Psoas muscle (tissue), 8 donors: ENCODE measurements around the gene KLF16. TPM values are rescaled to one million over a fixed set of nuclear protein-coding genes. Genes with fewer than 3 reads are reported as not detected.

ENCODE experiments used
- ATAC-seq, 4 donors: fragments of 200-7000 bp; cut with Tn5 transposase; one replicate each; pipeline ENCODE4 v1.9.1; 2020; ENCODE audit warnings: moderate library complexity in 3 of 4, mild to moderate bottlenecking in 2 of 4
- DNase-seq, 2 donors: peaks; one replicate each; pipeline ENCODE4 v3.0.0-alpha.2; 2020
- H3K27ac ChIP-seq: fragments of 200-600 bp; one replicate; pipeline ENCODE4 v1.8.0; 2022
- H3K27me3 ChIP-seq, 3 donors: fragments of 200-600 bp in 1 of 3; one replicate each; pipeline versions ENCODE4 v1.6.1 to v1.8.0; 2013 to 2022; ENCODE audit warnings: low read length in 2 of 3, mild to moderate bottlenecking in 2 of 3, moderate library complexity in 1 of 3; ENCODE audit not compliant: insufficient read depth in 3 of 3
- H3K36me3 ChIP-seq, 2 donors: fragments of 200-600 bp in 1 of 2; one replicate each; pipeline versions ENCODE4 v1.6.1 to v1.8.0; 2013 to 2022; ENCODE audit warnings: low read depth in 1 of 2, mild to moderate bottlenecking in 1 of 2, moderate library complexity in 1 of 2; ENCODE audit not compliant: insufficient read depth in 1 of 2
- H3K4me1 ChIP-seq: fragments of 200-600 bp; one replicate; pipeline ENCODE4 v1.8.0; 2022
- H3K4me3 ChIP-seq: fragments of 200-600 bp; one replicate; pipeline ENCODE4 v1.8.0; 2022; ENCODE audit warnings: mild to moderate bottlenecking
- H3K9me3 ChIP-seq: fragments of 200-600 bp; one replicate; pipeline ENCODE4 v1.8.0; 2022
- CTCF ChIP-seq: fragments of 200-600 bp; IDR thresholded peaks from one replicate; pipeline ENCODE4 v1.8.0; 2022; ENCODE audit warnings: antibody characterized with exemption
- WGBS, 3 donors: extraction: QIAGEN DNeasy Blood & Tissue Kit; methylation state at CpG; one replicate each; pipeline versions ENCODE4 v1.1.6 to v1.1.7; 2013; 5-methylcytosine and 5-hydroxymethylcytosine counted together
- intact Hi-C, 2 donors: fragments of 100-400 bp; cut with DNase I; formaldehyde crosslinking; loops; one replicate each; pipeline versions ENCODE4 v1.11.0 to v1.14.2; 2022
- polyA plus RNA-seq, 3 donors: library from polyadenylated mRNA; stranded (reverse); fragments of 200-250 nt; gene quantifications; one replicate each; pipeline ENCODE4 v1.2.3, GENCODE V29; 2013
- total RNA-seq, 4 donors: library from RNA; stranded (reverse); fragmentation: NEBNext Ultra II Directional in 2 of 4; extraction: Animal tissue kit (Norgen Biotek cat#: 25700) in 2 of 4; gene quantifications; one replicate each; pipeline versions ENCODE4 v1.2.1 to v1.2.4, GENCODE V29; 2021 to 2023
- donor health status: healthy with polysubstance abuse.
- donor health status: DM: no; HTN: no; CAD: no; lungs with moderate emphysema.
- donor health status: Bipolar disorder and iron deficiency.
- donor health status: healthy.
- donor health status: DM: yes; HTN: yes; CAD: no.
- donor health status: DM: no; HTN: no; CAD: no.
- donor health status: DM: no; HTN: no; CAD: no.
- donor health status: DM: yes; HTN: yes; CAD: no.

KLF16 gene
- total and polyA plus RNA-seq, 7 donors: 2.2 to 13.0 (median 3.3) TPM

GRCh38 chr19:1814833-1815604 is 48.4 kb downstream of the KLF16 start:
- Histone ChIP-seq H3K9me3 (no peaks in the 10 kb centered on the region), H3K27me3 (no peaks in the 10 kb centered on the region), H3K4me3 (no peak overlapping the region), H3K4me1 (peaks cover 5% of the 10 kb centered on the region), H3K27ac (no peak overlapping the region), H3K36me3 (peaks cover 11 to 54% of the 10 kb centered on the region in 2 donors)
- 78 to 86% (median 83%) methylated on average over 24 to 26 of the region's 26 CpGs for WGBS, 3 donors
- DNase-seq: no peak
- ATAC-seq: no peak
- no peak for TF ChIP-seq CTCF
- intact Hi-C loops: no loop called here

GRCh38 chr19:1814391-1814790 is 49.0 kb downstream of the KLF16 start:
- intact Hi-C loops: no loop called here
- Histone ChIP-seq H3K9me3 (no peaks in the 10 kb centered on the region), H3K27me3 (no peaks in the 10 kb centered on the region), H3K36me3 (peaks cover 11 to 48% of the 10 kb centered on the region in 2 donors), H3K27ac (no peak overlapping the region), H3K4me1 (peaks cover 5% of the 10 kb centered on the region), H3K4me3 (no peak overlapping the region)
- TF ChIP-seq CTCF: no peak
- DNase-seq (no peak), ATAC-seq (no peak)
- 61 to 73% (median 64%) methylated on average over 10 of the region's 10 CpGs for WGBS, 3 donors

- DNase-seq (no peak), ATAC-seq (no peak)
- no peak overlapping the region for H3K27ac ChIP-seq
- peaks cover 7 to 40% of the 10 kb centered on the region in 2 donors for H3K36me3 ChIP-seq
- WGBS, 3 donors: 53 to 63% (median 55%) methylated on average over 21 of the region's 21 CpGs
- H3K4me1 ChIP-seq: peaks cover 5% of the 10 kb centered on the region
- intact Hi-C loops: no loop called here
- H3K4me3 ChIP-seq: peak overlapping the region; percentile 64
- no peaks in the 10 kb centered on the region for H3K9me3 ChIP-seq
- no peak for TF ChIP-seq CTCF
- no peaks in the 10 kb centered on the region for H3K27me3 ChIP-seq
Observed at GRCh38 chr19:1813192-1814182, 49.9 kb downstream of the KLF16 start.

GRCh38 chr19:1812426-1813191 is 50.8 kb downstream of the KLF16 start:
- H3K27ac ChIP-seq: no peak overlapping the region
- 1 to 2% (median 1%) methylated on average over 43 to 47 of the region's 47 CpGs for WGBS, 3 donors
- intact Hi-C loops: no loop called here
- H3K4me1 ChIP-seq: peaks cover 5% of the 10 kb centered on the region
- H3K27me3 ChIP-seq: no peaks in the 10 kb centered on the region
- peaks cover 3 to 31% of the 10 kb centered on the region in 2 donors for H3K36me3 ChIP-seq
- TF ChIP-seq CTCF: peak; percentile 35
- peak; percentile 83 to 90 (median 85) for ATAC-seq
- H3K9me3 ChIP-seq: no peaks in the 10 kb centered on the region
- peak overlapping the region; percentile 64 for H3K4me3 ChIP-seq
- DNase-seq: peak; percentile 91 to 93
